Thoracic aorta (tissue), 2 donors: ENCODE data around the gene CD36. TPM values are rescaled to one million over a fixed set of nuclear protein-coding genes. Genes with fewer than 3 reads are reported as not detected.

Experiments
- ATAC-seq: fragments of 150-250 bp; one replicate; pipeline ENCODE4 v1.8.0; 2017; ENCODE audit warnings: low read depth; ENCODE audit not compliant: insufficient number of reproducible peaks, low FRiP score
- DNase-seq: peaks from one replicate; pipeline ENCODE4 v3.0.0-alpha.2; 2020; ENCODE audit warnings: low spot score
- H3K27ac ChIP-seq, 2 donors: fragments of 200-600 bp; sonication (generic); 1 replicate in 1 of 2; 2 replicates in 1 of 2; pipeline ENCODE4 v1.5.1; 2016; ENCODE audit warnings: mild to moderate bottlenecking in 2 of 2, moderate library complexity in 2 of 2
- H3K27me3 ChIP-seq: fragments of 200-600 bp; sonication (generic); replicated peaks from 2 replicates; pipeline ENCODE4 v1.6.0; 2016; ENCODE audit warnings: mild to moderate bottlenecking; ENCODE audit not compliant: insufficient read depth
- H3K36me3 ChIP-seq: fragments of 200-600 bp; sonication (generic); one replicate; pipeline ENCODE4 v1.5.1; 2016
- H3K4me1 ChIP-seq, 2 donors: fragments of 200-600 bp; sonication (generic); 1 replicate in 1 of 2; 2 replicates in 1 of 2; pipeline versions ENCODE4 v1.5.1 to v1.6.0; 2016; ENCODE audit warnings: low read depth in 2 of 2, mild to moderate bottlenecking in 1 of 2; ENCODE audit not compliant: control insufficient read depth in 1 of 2
- H3K4me3 ChIP-seq: fragments of 200-600 bp; sonication (generic); 2 replicates; pipeline ENCODE4 v1.5.1; 2016; ENCODE audit warnings: mild to moderate bottlenecking
- H3K9me3 ChIP-seq: fragments of 200-600 bp; sonication (generic); 2 replicates; pipeline ENCODE4 v1.5.1; 2016
- CTCF ChIP-seq: fragments of 200-600 bp; sonication (generic); IDR thresholded peaks from one replicate; pipeline ENCODE4 v1.5.1; 2019; ENCODE audit warnings: antibody characterized with exemption
- total RNA-seq, 2 donors: library from RNA; depleted of rRNA; stranded (reverse); fragments of >200 nt; gene quantifications; one replicate each; pipeline versions ENCODE4 v1.1.0 to v1.2.3, GENCODE V29; 2016

Gene CD36
- total RNA-seq, 2 donors from 2014 or later = 68.6 to 94.8 TPM

DNA sequence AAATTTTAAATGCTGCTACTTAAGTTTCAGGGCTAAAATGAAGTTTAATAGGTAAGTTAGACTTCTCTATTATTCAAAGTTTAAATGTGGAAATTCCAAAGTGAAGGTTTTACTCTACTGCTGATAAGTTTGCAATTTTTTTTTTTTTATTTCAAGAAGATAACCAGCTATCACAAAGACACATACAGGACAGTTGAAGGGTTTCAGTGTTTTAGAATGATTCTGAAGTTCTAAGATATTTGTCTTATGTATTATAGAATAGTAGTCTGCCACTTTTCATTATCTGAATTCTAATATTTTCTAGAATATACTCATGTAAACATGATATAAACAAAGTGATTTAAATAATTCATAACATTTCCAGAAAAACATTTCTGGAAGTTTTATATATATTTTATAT, 7.0 kb upstream of the CD36 start:
- no peak overlapping the region for H3K4me3 ChIP-seq
- no peak for TF ChIP-seq CTCF
- no peak for ATAC-seq

DNA sequence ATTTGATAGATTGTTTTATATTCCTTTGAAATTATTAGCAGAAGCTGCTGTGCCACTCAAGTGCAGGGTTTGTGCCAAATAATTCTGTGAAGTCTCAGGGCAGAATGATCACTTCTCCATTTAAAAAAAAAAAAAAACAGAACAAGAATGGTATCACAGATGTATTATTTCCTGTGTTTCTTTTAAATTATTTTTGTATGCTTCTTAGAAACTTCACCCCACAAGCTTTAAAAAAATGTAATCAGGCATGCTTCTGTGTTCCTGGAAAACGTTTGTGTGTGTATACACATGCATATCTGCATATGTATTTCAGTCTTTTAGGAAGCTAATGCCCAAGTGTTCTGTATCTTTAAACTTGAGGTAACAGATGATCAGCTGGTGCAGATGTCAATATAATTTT, 6.3 kb upstream of the CD36 start:
- Histone ChIP-seq H3K4me1 (no peaks in the 10 kb centered on the region), H3K27me3 (no peaks in the 10 kb centered on the region), H3K9me3 (no peaks in the 10 kb centered on the region), H3K27ac (no peak overlapping the region), H3K4me3 (no peak overlapping the region), H3K36me3 (no peaks in the 10 kb centered on the region)
- TF ChIP-seq CTCF = no peak
- no peak for DNase-seq
- no peak for ATAC-seq

More for the DNA sequence above, 7.0 kb upstream of the CD36 start:
- Histone ChIP-seq H3K27ac (no peak overlapping the region), H3K4me1 (no peaks in the 10 kb centered on the region), H3K9me3 (no peaks in the 10 kb centered on the region), H3K36me3 (no peaks in the 10 kb centered on the region), H3K27me3 (no peaks in the 10 kb centered on the region)
- DNase-seq = no peak

- no peaks in the 10 kb centered on the region for H3K27me3 ChIP-seq
- peaks cover 0 to 6% of the 10 kb centered on the region in 2 donors for H3K4me1 ChIP-seq
- no peaks in the 10 kb centered on the region for H3K36me3 ChIP-seq
- DNase-seq = no peak
- no peak for ATAC-seq
- no peaks in the 10 kb centered on the region for H3K9me3 ChIP-seq
- no peak overlapping the region for H3K27ac ChIP-seq
- TF ChIP-seq CTCF = no peak
- no peak overlapping the region for H3K4me3 ChIP-seq
Observed at GRCh38 chr7:80632819-80633218, 5.6 kb upstream of the CD36 start.

DNA sequence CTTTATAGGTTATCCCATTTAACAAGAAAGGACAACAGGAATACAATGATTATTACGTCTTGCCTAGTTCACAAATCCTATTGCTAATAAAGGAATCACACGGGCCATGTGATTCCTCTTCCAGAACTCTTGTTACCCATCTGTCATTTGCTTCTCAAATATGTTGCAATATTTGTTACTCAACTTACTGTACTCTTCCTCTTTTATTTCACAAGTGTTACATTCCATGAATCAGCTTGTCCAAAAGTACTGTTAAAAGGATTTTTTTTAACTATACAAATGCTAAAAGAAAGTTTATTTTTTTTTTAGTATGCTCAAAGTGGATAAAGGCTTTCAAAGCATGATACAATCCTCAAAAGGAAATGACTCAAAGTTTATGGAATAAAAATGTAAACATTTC, 3.9 kb upstream of the CD36 start:
- no peak for TF ChIP-seq CTCF
- ATAC-seq (no peak), DNase-seq (no peak)
- peaks cover 0 to 8% of the 10 kb centered on the region in 2 donors for H3K4me1 ChIP-seq
- H3K27ac ChIP-seq = no peak overlapping the region
- no peaks in the 10 kb centered on the region for H3K27me3 ChIP-seq
- no peaks in the 10 kb centered on the region for H3K9me3 ChIP-seq
- no peak overlapping the region for H3K4me3 ChIP-seq
- no peaks in the 10 kb centered on the region for H3K36me3 ChIP-seq

DNA sequence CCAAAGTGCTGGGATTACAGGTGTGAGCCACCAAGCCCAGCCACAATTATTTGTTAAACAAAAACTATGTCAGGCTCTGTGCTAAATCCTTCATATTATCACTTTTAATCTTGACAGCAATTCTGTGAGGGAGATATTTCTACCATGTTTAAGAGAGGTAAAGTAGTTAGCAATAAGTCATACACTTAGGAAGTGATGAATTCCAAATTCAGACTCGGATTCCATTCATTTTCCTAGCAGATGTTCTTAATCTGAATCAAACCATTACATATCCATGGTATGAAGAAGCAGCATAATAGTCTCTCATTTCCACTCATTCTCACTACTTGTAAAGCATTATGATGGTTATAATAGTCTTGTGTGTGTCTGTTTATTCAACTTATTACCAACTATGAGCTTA, 2.9 kb upstream of the CD36 start:
- H3K27me3 ChIP-seq = no peaks in the 10 kb centered on the region
- no peaks in the 10 kb centered on the region for H3K9me3 ChIP-seq
- H3K4me3 ChIP-seq = no peak overlapping the region
- no peak for ATAC-seq
- peaks cover 0 to 8% of the 10 kb centered on the region in 2 donors for H3K4me1 ChIP-seq
- H3K36me3 ChIP-seq = no peaks in the 10 kb centered on the region
- DNase-seq = no peak
- no peak for TF ChIP-seq CTCF
- H3K27ac ChIP-seq = no peak overlapping the region
